ENCODE results near the gene SLC2A4RG. TPM values are rescaled to one million over a fixed set of nuclear protein-coding genes. Genes with fewer than 3 reads are reported as not detected.

SLC2A4RG gene
- total and polyA plus RNA-seq, 2 of the 13 experiments (the other 11 are each of a cell fraction or from before 2014, with no cell fraction given), result 91.4 to 95.9 TPM

DNA sequence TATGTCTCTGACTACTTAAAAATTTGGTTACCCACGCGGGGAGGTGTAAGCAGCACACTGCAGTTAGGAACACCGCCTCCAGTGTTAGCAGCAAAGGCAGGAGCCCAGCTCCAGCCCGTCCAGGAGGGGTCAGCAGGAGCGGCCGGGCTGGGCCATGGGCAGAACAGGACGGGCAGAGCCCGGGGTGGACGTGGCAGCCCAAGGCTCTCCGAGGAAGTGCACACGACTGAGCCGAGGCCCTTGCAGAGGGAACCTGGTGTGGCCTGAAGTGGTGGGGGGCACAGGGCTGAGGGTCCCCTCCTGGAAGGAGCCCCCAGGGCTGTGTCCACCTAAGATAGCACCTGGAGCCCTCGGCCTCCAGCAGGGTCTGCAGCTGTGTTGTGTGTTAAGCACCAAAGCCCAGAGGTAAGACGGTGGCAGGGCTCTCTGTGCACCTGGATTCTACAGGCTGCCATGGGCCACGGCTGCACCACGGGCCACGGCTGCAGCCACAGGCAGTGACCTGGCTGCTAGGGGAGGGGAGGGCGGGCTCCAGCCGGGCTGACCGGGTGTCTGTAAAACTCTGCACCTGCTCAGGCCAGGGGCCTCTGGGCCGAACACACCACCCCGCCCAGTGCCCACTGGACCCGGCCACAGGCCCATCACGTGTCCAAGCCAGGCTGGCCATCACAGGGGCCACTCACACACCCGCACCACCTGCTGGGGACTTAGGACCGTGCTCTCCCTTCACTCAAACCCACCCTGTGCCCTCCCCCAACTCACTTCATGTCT lies 6.6 kb downstream of the SLC2A4RG start (continued):
- TF ChIP-seq, protein P1, sequence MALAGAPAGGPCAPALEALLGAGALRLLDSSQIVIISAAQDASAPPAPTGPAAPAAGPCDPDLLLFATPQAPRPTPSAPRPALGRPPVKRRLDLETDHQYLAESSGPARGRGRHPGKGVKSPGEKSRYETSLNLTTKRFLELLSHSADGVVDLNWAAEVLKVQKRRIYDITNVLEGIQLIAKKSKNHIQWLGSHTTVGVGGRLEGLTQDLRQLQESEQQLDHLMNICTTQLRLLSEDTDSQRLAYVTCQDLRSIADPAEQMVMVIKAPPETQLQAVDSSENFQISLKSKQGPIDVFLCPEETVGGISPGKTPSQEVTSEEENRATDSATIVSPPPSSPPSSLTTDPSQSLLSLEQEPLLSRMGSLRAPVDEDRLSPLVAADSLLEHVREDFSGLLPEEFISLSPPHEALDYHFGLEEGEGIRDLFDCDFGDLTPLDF (CRISPR knock-in tag; IDR thresholded peaks at IDR 0.05), result no peak
- no peak for TF ChIP-seq ZFP82 (CRISPR knock-in tag; IDR thresholded peaks at IDR 0.05; ENCODE audit: borderline replicate concordance)
- TF ChIP-seq POLR2G (IDR thresholded peaks at IDR 0.05; ENCODE audit: low read depth, low read length), result peak; percentile 57; the same call in 1 of the 2 replicates
- no peak for TF ChIP-seq RFXANK (CRISPR knock-in tag; IDR thresholded peaks at IDR 0.05)
- no peak for TF ChIP-seq EHMT2 (IDR thresholded peaks at IDR 0.05; ENCODE audit: borderline replicate concordance, low read depth, low read length)
- TF ChIP-seq ZNF331 (CRISPR knock-in tag; IDR thresholded peaks at IDR 0.05), result no peak
- TF ChIP-seq ZBTB7B (CRISPR knock-in tag; IDR thresholded peaks at IDR 0.05), result no peak
- no peak for TF ChIP-seq ZBTB14 (CRISPR knock-in tag; IDR thresholded peaks at IDR 0.05)
- no peak for TF ChIP-seq CEBPB (IDR thresholded peaks at IDR 0.05; ENCODE audit: borderline replicate concordance, low read depth, low read length)
- TF ChIP-seq, protein P2, sequence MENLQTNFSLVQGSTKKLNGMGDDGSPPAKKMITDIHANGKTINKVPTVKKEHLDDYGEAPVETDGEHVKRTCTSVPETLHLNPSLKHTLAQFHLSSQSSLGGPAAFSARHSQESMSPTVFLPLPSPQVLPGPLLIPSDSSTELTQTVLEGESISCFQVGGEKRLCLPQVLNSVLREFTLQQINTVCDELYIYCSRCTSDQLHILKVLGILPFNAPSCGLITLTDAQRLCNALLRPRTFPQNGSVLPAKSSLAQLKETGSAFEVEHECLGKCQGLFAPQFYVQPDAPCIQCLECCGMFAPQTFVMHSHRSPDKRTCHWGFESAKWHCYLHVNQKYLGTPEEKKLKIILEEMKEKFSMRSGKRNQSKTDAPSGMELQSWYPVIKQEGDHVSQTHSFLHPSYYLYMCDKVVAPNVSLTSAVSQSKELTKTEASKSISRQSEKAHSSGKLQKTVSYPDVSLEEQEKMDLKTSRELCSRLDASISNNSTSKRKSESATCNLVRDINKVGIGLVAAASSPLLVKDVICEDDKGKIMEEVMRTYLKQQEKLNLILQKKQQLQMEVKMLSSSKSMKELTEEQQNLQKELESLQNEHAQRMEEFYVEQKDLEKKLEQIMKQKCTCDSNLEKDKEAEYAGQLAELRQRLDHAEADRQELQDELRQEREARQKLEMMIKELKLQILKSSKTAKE (CRISPR knock-in tag; IDR thresholded peaks at IDR 0.05; ENCODE audit: borderline replicate concordance), result no peak
- peak; percentile 5; the same call in 1 of the 2 replicates for TF ChIP-seq BHLHE40 (IDR thresholded peaks at IDR 0.05; ENCODE audit: low read length)
- 0 out of 2 replicates have a peak, but pooled peaks have one; percentile 17 for TF ChIP-seq NCOR1 (IDR thresholded peaks at IDR 0.05; ENCODE audit: borderline replicate concordance, low read length)
- TF ChIP-seq ZNF296 (CRISPR knock-in tag; conservative IDR thresholded peaks at IDR 0.05), result no peak
- peak; percentile 90; the same call in 1 of the 2 replicates for TF ChIP-seq ZBED4 (CRISPR knock-in tag; IDR thresholded peaks at IDR 0.05; ENCODE audit: borderline replicate concordance)
- no peak for TF ChIP-seq TAF1 (CRISPR knock-in tag; IDR thresholded peaks at IDR 0.05)
- no peak for TF ChIP-seq ZNF766 (CRISPR knock-in tag; IDR thresholded peaks at IDR 0.05; ENCODE audit: borderline replicate concordance)
- TF ChIP-seq PHF20 (CRISPR knock-in tag; IDR thresholded peaks at IDR 0.05), result no peak
- no peak for TF ChIP-seq TBX3 (IDR thresholded peaks at IDR 0.05; ENCODE audit: borderline replicate concordance)
- TF ChIP-seq ELF3 (CRISPR knock-in tag; IDR thresholded peaks at IDR 0.05), result no peak
- TF ChIP-seq TRIM24 (CRISPR knock-in tag; IDR thresholded peaks at IDR 0.05), result no peak
- TF ChIP-seq AGO1 (IDR thresholded peaks at IDR 0.05; ENCODE audit: low read depth, low read length, poor library complexity, severe bottlenecking), result peak; percentile 94
- TF ChIP-seq KLF15 (CRISPR knock-in tag; IDR thresholded peaks at IDR 0.05; ENCODE audit: borderline replicate concordance), result no peak

Data from HepG2 (cell line).